ENCODE results near the gene B9D2.
A peak's percentile ranks its signal among the peaks of the same experiment; 100 is the strongest.

B9D2 gene, protein sequence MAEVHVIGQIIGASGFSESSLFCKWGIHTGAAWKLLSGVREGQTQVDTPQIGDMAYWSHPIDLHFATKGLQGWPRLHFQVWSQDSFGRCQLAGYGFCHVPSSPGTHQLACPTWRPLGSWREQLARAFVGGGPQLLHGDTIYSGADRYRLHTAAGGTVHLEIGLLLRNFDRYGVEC

DNA sequence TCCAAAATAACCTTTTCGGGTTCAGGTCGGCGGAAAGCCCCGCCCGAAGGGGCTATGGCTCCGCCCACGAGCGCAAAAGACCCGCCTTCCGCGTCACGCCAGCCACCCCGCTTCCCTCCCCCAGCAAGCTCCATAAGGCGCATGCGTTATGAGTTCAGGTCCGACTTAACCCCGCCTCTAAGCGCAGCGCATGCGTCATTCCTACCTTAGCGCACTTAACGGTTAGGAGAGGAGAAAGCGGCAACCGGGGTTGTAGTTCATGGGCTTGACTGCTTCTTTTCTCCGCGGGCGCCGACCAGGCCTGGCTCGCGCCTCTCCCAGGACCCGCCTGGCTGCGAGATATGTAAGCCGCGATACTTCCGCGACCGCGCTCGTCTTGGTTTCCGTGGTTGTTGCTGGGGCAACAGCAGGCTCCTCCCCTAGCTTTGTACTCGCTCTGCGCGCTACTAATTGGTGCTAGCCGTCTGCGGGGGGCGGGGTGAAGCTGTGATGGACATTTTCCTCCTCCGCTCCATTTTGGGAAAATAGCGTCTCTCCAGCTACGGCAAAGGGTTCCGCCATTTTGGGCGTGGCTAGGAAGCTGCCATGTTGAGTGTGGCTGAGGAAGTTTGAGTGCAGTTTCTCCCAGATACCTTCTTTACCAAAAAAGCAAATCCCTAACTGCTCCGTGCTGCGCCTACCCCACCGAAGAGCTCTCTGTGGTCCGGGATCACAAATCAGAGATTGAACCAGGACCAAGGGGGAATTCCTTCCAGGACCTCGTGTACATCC, at the start of gene B9D2:
TSS of gene B9D2 (minus strand) at position 397 of the 771 bp plus-strand sequence. CDS start 630 bp downstream, outside the sequence.
- TF ChIP-seq, protein P1, sequence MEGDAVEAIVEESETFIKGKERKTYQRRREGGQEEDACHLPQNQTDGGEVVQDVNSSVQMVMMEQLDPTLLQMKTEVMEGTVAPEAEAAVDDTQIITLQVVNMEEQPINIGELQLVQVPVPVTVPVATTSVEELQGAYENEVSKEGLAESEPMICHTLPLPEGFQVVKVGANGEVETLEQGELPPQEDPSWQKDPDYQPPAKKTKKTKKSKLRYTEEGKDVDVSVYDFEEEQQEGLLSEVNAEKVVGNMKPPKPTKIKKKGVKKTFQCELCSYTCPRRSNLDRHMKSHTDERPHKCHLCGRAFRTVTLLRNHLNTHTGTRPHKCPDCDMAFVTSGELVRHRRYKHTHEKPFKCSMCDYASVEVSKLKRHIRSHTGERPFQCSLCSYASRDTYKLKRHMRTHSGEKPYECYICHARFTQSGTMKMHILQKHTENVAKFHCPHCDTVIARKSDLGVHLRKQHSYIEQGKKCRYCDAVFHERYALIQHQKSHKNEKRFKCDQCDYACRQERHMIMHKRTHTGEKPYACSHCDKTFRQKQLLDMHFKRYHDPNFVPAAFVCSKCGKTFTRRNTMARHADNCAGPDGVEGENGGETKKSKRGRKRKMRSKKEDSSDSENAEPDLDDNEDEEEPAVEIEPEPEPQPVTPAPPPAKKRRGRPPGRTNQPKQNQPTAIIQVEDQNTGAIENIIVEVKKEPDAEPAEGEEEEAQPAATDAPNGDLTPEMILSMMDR (conservative IDR thresholded peaks at IDR 0.05): no peak
- peak within 1 kb of the TSS; percentile 87 for H3K27ac ChIP-seq

DNA sequence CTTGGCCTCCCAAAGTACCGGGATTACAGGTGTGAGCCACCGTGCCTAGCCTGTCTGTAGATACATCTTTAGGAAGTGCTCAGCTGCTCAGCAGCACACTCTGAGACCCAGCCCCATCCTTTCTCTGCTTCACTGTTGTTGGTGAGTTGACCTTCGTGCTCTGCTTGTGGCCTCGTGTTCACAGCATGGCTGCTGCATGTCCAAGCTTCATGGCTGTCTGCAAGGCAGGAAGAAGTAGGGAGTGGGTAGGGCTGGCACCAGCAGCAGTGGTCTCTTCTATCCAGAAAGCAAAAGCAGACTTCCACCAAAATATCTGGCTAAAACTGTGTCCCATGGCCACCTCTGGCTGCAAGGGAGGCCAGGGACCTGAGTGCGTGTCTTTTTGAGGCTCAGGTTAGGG, 49.0 kb upstream of the B9D2 start:
- H3K27ac ChIP-seq: no peak overlapping the region
- TF ChIP-seq, protein P1 (conservative IDR thresholded peaks at IDR 0.05): no peak

DNA sequence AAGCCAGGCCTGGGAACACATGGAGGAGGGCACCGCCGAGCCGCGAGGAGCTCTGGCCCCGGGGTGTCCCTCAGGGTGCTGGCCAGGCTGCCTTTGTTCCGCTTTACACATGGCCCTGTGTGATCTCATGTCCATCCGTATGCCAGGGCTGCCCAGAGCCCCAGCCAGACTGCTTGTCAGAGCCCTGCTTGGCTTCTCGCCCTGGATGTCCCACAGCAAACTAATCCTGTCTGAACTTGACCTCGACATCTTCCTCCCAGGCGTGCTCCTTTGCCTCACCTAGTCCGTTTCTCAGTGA, 48.0 kb upstream of the B9D2 start:
- TF ChIP-seq, protein P1 (conservative IDR thresholded peaks at IDR 0.05): no peak
- no peak overlapping the region for H3K27ac ChIP-seq

DNA sequence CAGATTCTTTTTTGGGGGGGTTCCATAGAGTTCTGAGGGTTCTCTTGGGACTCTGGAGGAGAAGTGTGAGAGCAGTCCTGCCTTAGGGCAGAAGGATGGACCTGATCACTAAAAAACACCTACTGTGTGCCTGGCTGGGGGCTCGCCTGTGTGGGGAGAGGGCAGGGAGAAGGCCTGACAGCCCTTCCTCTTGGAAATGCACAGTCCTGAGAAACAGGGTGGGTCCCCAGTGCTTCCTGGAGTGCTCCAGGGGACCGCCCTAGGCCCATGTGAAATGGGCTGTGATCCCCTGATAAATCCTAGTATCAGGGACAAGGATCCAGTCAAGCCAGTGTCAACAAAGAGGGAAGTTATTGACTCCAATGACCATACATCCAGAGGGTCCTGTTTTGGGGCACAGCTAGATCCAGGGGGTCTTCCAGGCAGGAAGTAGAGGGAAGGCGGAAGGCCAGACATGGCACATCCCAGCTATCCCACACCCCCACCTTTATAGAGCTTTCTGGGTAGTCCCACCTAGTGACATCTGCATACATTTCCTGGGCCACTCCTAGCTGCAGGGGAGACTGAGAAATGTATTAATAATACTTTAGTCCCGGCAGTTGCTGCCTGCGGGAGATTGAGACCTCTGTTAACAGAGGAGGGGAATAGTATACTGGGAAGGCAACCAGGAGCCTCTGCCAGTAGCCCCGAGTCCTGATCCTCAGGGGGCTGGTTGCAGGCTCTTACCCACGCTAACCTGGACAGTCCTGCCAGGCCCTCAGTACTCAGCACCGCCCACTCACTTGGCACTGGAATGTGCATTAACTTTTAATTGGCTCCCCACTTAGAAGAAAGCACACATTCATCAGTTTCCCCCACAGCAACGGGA, 47.4 kb upstream of the B9D2 start:
- H3K27ac ChIP-seq: no peak overlapping the region
- TF ChIP-seq, protein P1 (conservative IDR thresholded peaks at IDR 0.05): no peak

DNA sequence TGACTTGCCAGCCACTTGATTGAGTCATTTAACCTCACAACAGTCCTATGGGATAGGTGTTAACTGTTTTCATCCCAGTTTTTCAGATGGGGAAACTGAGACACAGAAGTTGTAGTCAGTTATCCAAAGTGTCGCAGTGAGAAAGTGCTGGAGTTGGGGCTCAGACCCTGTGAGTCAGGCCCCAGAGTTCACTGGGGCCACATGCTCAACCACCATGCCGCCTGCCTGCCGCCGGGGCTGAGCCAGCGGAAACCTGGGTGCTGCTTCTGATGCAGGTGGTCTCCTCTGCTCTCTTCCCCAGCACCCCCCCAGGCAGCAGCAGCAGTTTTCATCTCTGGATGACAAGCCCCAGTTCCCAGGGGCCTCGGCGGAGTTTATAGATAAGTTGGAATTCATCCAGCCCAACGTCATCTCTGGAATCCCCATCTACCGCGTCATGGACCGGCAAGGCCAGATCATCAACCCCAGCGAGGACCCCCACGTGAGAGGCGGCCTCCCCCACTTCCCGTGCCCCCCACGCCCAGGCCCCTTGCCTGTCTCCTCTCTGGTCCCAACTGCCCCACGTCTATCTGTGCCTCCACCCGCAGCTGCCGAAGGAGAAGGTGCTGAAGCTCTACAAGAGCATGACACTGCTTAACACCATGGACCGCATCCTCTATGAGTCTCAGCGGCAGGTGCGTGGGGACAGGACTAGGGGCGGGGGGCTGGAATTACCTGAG, 46.5 kb upstream of the B9D2 start:
- TF ChIP-seq, protein P1 (conservative IDR thresholded peaks at IDR 0.05): no peak
- H3K27ac ChIP-seq: no peak overlapping the region

DNA sequence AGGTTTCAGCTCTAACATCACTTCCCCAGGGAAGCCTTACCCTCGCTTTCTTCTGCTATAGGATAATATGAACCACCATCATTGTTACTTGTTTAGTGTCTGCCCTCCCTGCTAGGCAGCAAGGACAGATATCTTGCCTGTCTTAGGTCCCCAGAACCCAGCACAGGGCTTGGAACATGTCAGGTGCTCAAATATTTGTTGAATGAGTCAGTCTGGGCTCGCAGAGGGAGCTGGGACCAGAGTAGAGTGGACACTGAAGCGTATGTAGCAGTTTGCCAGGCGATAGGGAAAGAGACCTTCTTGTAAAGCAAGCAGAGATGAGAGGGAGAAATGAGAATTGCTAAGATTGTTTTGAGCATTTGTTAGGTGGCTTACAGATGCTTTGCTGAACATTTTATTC, 45.3 kb upstream of the B9D2 start:
- peak overlapping the region; percentile 42 for H3K27ac ChIP-seq
- TF ChIP-seq, protein P1 (conservative IDR thresholded peaks at IDR 0.05): no peak

DNA sequence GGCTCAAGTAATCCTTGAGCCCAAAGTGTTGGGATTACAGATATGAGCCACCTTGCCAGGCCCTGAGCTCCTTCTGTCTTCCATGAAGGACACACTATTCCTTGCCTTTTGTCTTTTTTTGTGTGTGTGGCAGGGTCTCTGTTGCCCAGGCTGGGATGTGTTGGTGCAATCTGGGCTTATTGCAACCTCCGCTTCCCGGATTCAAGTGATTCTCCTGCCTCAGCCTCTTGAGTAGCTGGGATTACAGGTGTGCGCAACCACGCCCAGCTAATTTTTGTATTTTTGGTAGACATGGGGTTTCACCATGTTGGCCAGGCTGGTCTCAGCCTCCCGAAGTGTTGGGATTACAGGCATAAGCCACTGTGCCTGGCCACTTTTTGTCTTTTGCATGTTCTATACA, 44.9 kb upstream of the B9D2 start:
- H3K27ac ChIP-seq: peak overlapping the region; percentile 42

All from VCaP (cell line).